SK-N-SH (cell line): ENCODE results near the gene CACNA2D1. TPM values are rescaled to one million over a fixed set of nuclear protein-coding genes. Genes with fewer than 3 reads are reported as not detected.

Experiments used
- CTCF ChIA-PET: fragments of 300-600, 350-600 bp; formaldehyde crosslinking; extraction: SDS; loops from one replicate; lab custom pipeline; 2021; lab: Yijun Ruan, JAX
- POLR2A ChIA-PET: fragments of 350-600 bp; sonication (Branson Sonifier 250); formaldehyde crosslinking; extraction: SDS; loops from one replicate; lab custom pipeline; 2020; ENCODE audit warnings: antibody characterized with exemption, inconsistent platforms; lab: Yijun Ruan, JAX
- DNase-seq: peaks from one replicate; pipeline ENCODE4 v3.0.0; 2012
- H2AFZ ChIP-seq: fragments of 200-600 bp; sonication (generic); 2 replicates; pipeline ENCODE4 v1.8.1; 2016; ENCODE audit warnings: antibody characterized with exemption, mild to moderate bottlenecking, low read depth
- H3F3A ChIP-seq: fragments of 200-600 bp; sonication (generic); replicated peaks from 2 replicates; pipeline ENCODE3; 2016; ENCODE audit warnings: antibody characterized with exemption, mild to moderate bottlenecking; ENCODE audit not compliant: insufficient read depth
- H3K27ac ChIP-seq, 2 experiments: fragments of 200-500 bp in 1 of 2; fragments of 200-600 bp in 1 of 2; sonication (Bioruptor generic) in 1 of 2; sonication (generic), shearing (Covaris generic) in 1 of 2; 2 replicates each; pipeline versions ENCODE4 v1.5.1 to v1.6.1; 2014 to 2016; ENCODE audit warnings: low read depth in 2 of 2, inconsistent platforms in 1 of 2, low read length in 1 of 2, mild to moderate bottlenecking in 1 of 2, mixed read lengths in 1 of 2
- H3K27me3 ChIP-seq: fragments of 200-600 bp; sonication (generic), shearing (Covaris generic); 2 replicates; pipeline ENCODE4 v1.6.1; 2016; ENCODE audit warnings: mixed run types; ENCODE audit not compliant: insufficient read depth
- H3K36me3 ChIP-seq, 2 experiments: fragments of 200-500 bp in 1 of 2; fragments of 200-600 bp in 1 of 2; sonication (Bioruptor generic) in 1 of 2; sonication (generic) in 1 of 2; replicated peaks in 1 of 2; 2 replicates each; pipeline versions ENCODE3 to v1.5.1; 2014 to 2016; ENCODE audit warnings: low read length in 1 of 2, mild to moderate bottlenecking in 1 of 2; ENCODE audit not compliant: insufficient read depth in 2 of 2, control insufficient read depth in 1 of 2
- H3K4me1 ChIP-seq, 2 experiments: fragments of 200-500 bp in 1 of 2; fragments of 200-600 bp in 1 of 2; sonication (Bioruptor generic) in 1 of 2; sonication (generic), shearing (Covaris generic) in 1 of 2; 2 replicates each; pipeline versions ENCODE4 v1.5.1 to v1.6.1; 2014 to 2016; ENCODE audit warnings: low read depth in 1 of 2, low read length in 1 of 2, mixed run types in 1 of 2; ENCODE audit not compliant: insufficient read depth in 2 of 2, control insufficient read depth in 1 of 2
- H3K4me2 ChIP-seq: fragments of 200-600 bp; sonication (generic), shearing (Covaris generic); 2 replicates; pipeline ENCODE4 v1.6.1; 2017; ENCODE audit warnings: mixed run types
- H3K4me3 ChIP-seq, 2 experiments: fragments of 200-500 bp in 1 of 2; fragments of 200-600 bp in 1 of 2; sonication (Bioruptor generic) in 1 of 2; sonication (generic), shearing (Covaris generic) in 1 of 2; 2 replicates each; pipeline versions ENCODE4 v1.5.1 to v1.8.1; 2014 to 2016; ENCODE audit warnings: low read depth in 2 of 2, inconsistent platforms in 1 of 2, low read length in 1 of 2, mild to moderate bottlenecking in 1 of 2, mixed read lengths in 1 of 2, moderate library complexity in 1 of 2
- H3K79me2 ChIP-seq: fragments of 200-600 bp; sonication (generic); 2 replicates; pipeline ENCODE4 v1.8.1; 2017; ENCODE audit warnings: mild to moderate bottlenecking; ENCODE audit not compliant: insufficient read depth
- H3K9ac ChIP-seq: fragments of 200-600 bp; sonication (generic); 2 replicates; pipeline ENCODE4 v1.6.1; 2017; ENCODE audit warnings: mixed run types
- H3K9me2 ChIP-seq: fragments of 200-600 bp; sonication (generic); 2 replicates; pipeline ENCODE4 v1.6.1; 2017; ENCODE audit warnings: mixed run types
- H3K9me3 ChIP-seq: fragments of 200-600 bp; sonication (generic); 2 replicates; pipeline ENCODE4 v1.6.1; 2017; ENCODE audit warnings: mixed run types, mild to moderate bottlenecking, moderate library complexity
- H4K20me1 ChIP-seq: fragments of 200-600 bp; sonication (generic); 2 replicates; pipeline ENCODE4 v1.6.1; 2017; ENCODE audit warnings: mild to moderate bottlenecking, mixed run types; ENCODE audit not compliant: insufficient read depth
- CHD2 ChIP-seq: fragments of 150-350 bp; IDR thresholded peaks from 2 replicates; pipeline ENCODE4 v1.6.1; 2018; ENCODE audit warnings: low read length; ENCODE audit not compliant: partially characterized antibody
- CTCF ChIP-seq: fragments of 200-600 bp; sonication (generic); IDR thresholded peaks from 2 replicates; pipeline ENCODE4 v1.6.1; 2017; ENCODE audit warnings: antibody characterized with exemption, mild to moderate bottlenecking, moderate library complexity
- EP300 ChIP-seq, 2 experiments: IDR thresholded peaks; 2 replicates each; pipeline versions ENCODE4 v1.4.0 to v1.6.1; 2012; ENCODE audit warnings: borderline replicate concordance in 1 of 2, low read depth in 1 of 2, low read length in 1 of 2
- NFIC ChIP-seq: IDR thresholded peaks from 2 replicates; pipeline ENCODE4 v1.4.0; 2012; ENCODE audit warnings: borderline replicate concordance
- PBX3 ChIP-seq: IDR thresholded peaks from 2 replicates; pipeline ENCODE4; 2012
- POLR2AphosphoS5 ChIP-seq: IDR thresholded peaks from 2 replicates; pipeline ENCODE4 v1.6.1; 2012; ENCODE audit warnings: low read depth, low read length
- RAD21 ChIP-seq: IDR thresholded peaks from 2 replicates; pipeline ENCODE4 v1.6.1; 2012; ENCODE audit warnings: mild to moderate bottlenecking, low read length
- RFX5 ChIP-seq: IDR thresholded peaks from 2 replicates; pipeline ENCODE4 v1.6.1; 2012; ENCODE audit warnings: mild to moderate bottlenecking, improper control_type of control experiment, low read length
- TAF1 ChIP-seq: IDR thresholded peaks from 2 replicates; pipeline ENCODE4 v1.6.1; 2012; ENCODE audit warnings: low read depth, mild to moderate bottlenecking, low read length, moderate library complexity, borderline replicate concordance
- TCF12 ChIP-seq: IDR thresholded peaks from 2 replicates; pipeline ENCODE4 v1.4.0; 2012
- ZBTB33 ChIP-seq: IDR thresholded peaks from 2 replicates; pipeline ENCODE4 v1.4.0; 2012; ENCODE audit warnings: low read depth, borderline replicate concordance
- polyA plus RNA-seq, 3 experiments: library from polyadenylated mRNA; depleted of rRNA; stranded (reverse); fragments of >200 nt; gene quantifications; 2 replicates each; pipeline ENCODE4 v1.2.3, GENCODE V29; 2012

Gene CACNA2D1
- polyA plus RNA-seq, 1 of the 3 experiments (the other 2 are of a cell fraction) = 3.4 TPM

GRCh38 chr7:82335001-82335400 is 108.6 kb downstream of the CACNA2D1 start (continued):
- TF ChIP-seq ZBTB33 (no peak), TAF1 (no peak), CHD2 (no peak), RFX5 (no peak), POLR2AphosphoS5 (no peak), NFIC (no peak), EP300 (IDR thresholded peaks at IDR 0.05; ENCODE audit: borderline replicate concordance in 1 of 2, low read depth in 1 of 2, low read length in 1 of 2) (no peak)

GRCh38 chr7:82331234-82331633 is 112.3 kb downstream of the CACNA2D1 start:
- Histone ChIP-seq H3K27me3 (no peaks in the 10 kb centered on the region), H4K20me1 (no peaks in the 10 kb centered on the region), H3K27ac (peak overlapping the region; percentile 6 to 62; a peak in 3 of 4 replicates), H3K9ac (no peak overlapping the region), H3K4me3 (no peak overlapping the region), H3F3A (no peaks in the 10 kb centered on the region), H3K9me2 (no peaks in the 10 kb centered on the region), H3K4me2 (no peak overlapping the region), H2AFZ (no peak overlapping the region), H3K36me3 (peaks cover 13 to 18% of the 10 kb centered on the region in 2 experiments), H3K4me1 (peaks cover 0 to 30% of the 10 kb centered on the region in 2 experiments; a peak in 2 of 4 replicates), H3K79me2 (no peaks in the 10 kb centered on the region), H3K9me3 (no peaks in the 10 kb centered on the region)
- no peak for DNase-seq
- ChIA-PET CTCF (interaction anchor here (1.1 to 2.1 kb wide), 5 partner anchors 14 to 286 kb away, joined by 3 to 5 read pairs (median 3); no protein-coding TSS in a partner anchor), POLR2A (no interaction called here)
- TF ChIP-seq POLR2AphosphoS5 (peak; percentile 45; the same call in 1 of the 2 replicates), EP300 (IDR thresholded peaks at IDR 0.05; ENCODE audit: borderline replicate concordance in 1 of 2, low read depth in 1 of 2, low read length in 1 of 2) (no peak), TCF12 (peak; percentile 85), RAD21 (no peak), CTCF (no peak), PBX3 (peak; percentile 11; the same call in 1 of the 2 replicates)
